ENCODE results near the gene PACSIN1. TPM values are rescaled to one million over a fixed set of nuclear protein-coding genes. Genes with fewer than 3 reads are reported as not detected.

Gene PACSIN1
- total RNA-seq, 2 donors from 2014 or later: 5.6 to 6.3 TPM

DNA sequence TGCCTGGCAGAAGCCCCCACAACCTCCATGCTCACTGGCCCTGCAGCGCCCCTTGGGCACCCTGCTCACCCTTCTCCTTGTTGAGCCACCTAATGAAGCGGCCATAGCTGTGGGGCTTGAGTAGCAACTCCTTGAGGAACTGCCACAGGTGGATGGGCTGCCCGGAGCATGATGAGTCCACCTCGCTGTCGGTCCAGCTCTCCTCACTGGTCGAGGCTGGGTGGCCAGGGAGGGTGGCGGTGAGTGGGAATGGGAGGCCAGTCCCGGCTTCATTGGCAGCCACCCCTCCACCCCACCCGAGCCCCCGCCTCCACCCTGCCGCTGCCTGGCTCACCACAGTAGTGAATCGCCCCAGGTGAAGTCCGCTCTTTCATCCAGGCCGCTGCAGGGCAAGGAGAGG, 73.3 kb downstream of the PACSIN1 start:
- Histone ChIP-seq H3K27me3 (no peaks in the 10 kb centered on the region), H3K9me3 (no peaks in the 10 kb centered on the region), H3K4me1 (peaks cover 0 to 6% of the 10 kb centered on the region in 2 donors), H3K4me3 (no peak overlapping the region), H3K36me3 (no peaks in the 10 kb centered on the region), H3K27ac (no peak overlapping the region)
- no peak for DNase-seq (ENCODE audit: low spot score)
- no peak for TF ChIP-seq CTCF (IDR thresholded peaks at IDR 0.05)

DNA sequence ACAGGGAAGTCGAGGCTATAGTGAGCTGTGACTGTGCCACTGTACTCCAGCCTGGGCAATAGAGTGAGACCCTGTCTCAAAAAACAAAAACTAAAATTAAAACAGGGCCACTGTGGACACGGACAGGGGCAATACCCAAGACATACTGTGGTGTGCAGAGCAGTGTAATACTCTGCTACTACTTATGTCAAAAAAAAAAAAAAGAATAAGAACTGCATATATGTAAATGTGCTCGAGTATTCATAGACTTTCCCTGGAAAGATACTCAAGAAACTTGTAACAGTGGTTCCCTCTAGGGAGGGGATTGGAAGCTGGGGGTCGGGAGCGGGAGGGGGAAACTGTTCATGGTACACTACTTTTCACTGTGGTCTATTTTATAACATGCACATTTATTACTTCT, 74.3 kb downstream of the PACSIN1 start:
- peaks cover 0 to 6% of the 10 kb centered on the region in 2 donors for H3K4me1 ChIP-seq
- no peak for TF ChIP-seq CTCF (IDR thresholded peaks at IDR 0.05)
- no peaks in the 10 kb centered on the region for H3K36me3 ChIP-seq
- DNase-seq (ENCODE audit: low spot score): no peak
- no peaks in the 10 kb centered on the region for H3K9me3 ChIP-seq
- no peak overlapping the region for H3K4me3 ChIP-seq
- no peaks in the 10 kb centered on the region for H3K27me3 ChIP-seq
- H3K27ac ChIP-seq: no peak overlapping the region

DNA sequence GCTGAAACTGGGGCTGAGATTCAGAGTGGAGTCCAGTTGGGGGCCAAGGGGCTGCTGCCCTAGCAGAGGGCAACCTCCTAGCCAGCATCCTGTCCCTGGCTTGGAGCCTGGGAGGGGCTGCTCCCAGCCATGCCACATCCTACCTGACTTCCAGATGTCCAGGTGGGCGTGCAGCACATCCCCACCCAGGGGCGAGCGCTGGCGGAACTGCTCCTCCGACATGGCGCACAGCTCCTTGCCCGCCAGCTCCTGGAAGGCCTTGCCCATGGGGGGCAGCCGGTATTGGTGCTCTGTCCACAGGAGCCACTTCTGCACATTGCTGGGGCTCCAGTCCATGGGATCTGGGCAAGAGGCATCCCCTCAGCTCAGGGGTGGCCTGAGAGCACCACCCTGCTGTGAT, 75.0 kb downstream of the PACSIN1 start:
- Histone ChIP-seq H3K27me3 (no peaks in the 10 kb centered on the region), H3K27ac (no peak overlapping the region), H3K4me3 (no peak overlapping the region), H3K4me1 (peaks cover 0 to 6% of the 10 kb centered on the region in 2 donors), H3K36me3 (no peaks in the 10 kb centered on the region), H3K9me3 (no peaks in the 10 kb centered on the region)
- DNase-seq (ENCODE audit: low spot score): no peak
- TF ChIP-seq CTCF (IDR thresholded peaks at IDR 0.05): no peak

- no peak overlapping the region for H3K4me3 ChIP-seq
- DNase-seq (ENCODE audit: low spot score): no peak
- H3K27me3 ChIP-seq: no peaks in the 10 kb centered on the region
- H3K27ac ChIP-seq: no peak overlapping the region
- peaks cover 0 to 14% of the 10 kb centered on the region in 2 donors for H3K4me1 ChIP-seq
- H3K9me3 ChIP-seq: no peaks in the 10 kb centered on the region
- TF ChIP-seq CTCF (IDR thresholded peaks at IDR 0.05): no peak
- no peaks in the 10 kb centered on the region for H3K36me3 ChIP-seq
These were observed 77.5 kb downstream of the PACSIN1 start for GRCh38 chr6:34543421-34543820.

GRCh38 chr6:34544052-34544604, 78.3 kb downstream of the PACSIN1 start:
- Histone ChIP-seq H3K4me1 (peaks cover 0 to 14% of the 10 kb centered on the region in 2 donors), H3K36me3 (no peaks in the 10 kb centered on the region), H3K27me3 (no peaks in the 10 kb centered on the region), H3K4me3 (no peak overlapping the region), H3K27ac (no peak overlapping the region), H3K9me3 (no peaks in the 10 kb centered on the region)
- no peak for DNase-seq (ENCODE audit: low spot score)
- TF ChIP-seq CTCF (IDR thresholded peaks at IDR 0.05): no peak
